C1 segment of cervical spinal cord (tissue), 14 donors: Measurements from ENCODE around the gene KCNIP1.
"Not testable (repeated sequence)": the region's sequence is repeated elsewhere in the genome, so short reads cannot be mapped to it uniquely, and the experiment has no call there.

Experiments
- DNase-seq, 14 donors: peaks; one replicate each; lab custom pipeline; 2025; lab: John Stamatoyannopoulos, UW

KCNIP1 gene

GRCh38 chr5:170536525-170536924, 32.7 kb downstream of the KCNIP1 start:
- DNase-seq: no peak

GRCh38 chr5:170537451-170538095, 33.8 kb downstream of the KCNIP1 start:
- peak in 2 of 14 donors; percentile 19 to 32 for DNase-seq

GRCh38 chr5:170538096-170538465, 34.3 kb downstream of the KCNIP1 start:
- no peak for DNase-seq

GRCh38 chr5:170538696-170539586, 35.1 kb downstream of the KCNIP1 start:
- DNase-seq: no peak

GRCh38 chr5:170540271-170540670, 36.5 kb downstream of the KCNIP1 start:
- DNase-seq: no peak

- DNase-seq: no peak
Observed at GRCh38 chr5:170541146-170541769, 37.4 kb downstream of the KCNIP1 start.

GRCh38 chr5:170542691-170543293, 39.0 kb downstream of the KCNIP1 start:
- no peak for DNase-seq

GRCh38 chr5:170545313-170545712, 41.5 kb downstream of the KCNIP1 start:
- no peak for DNase-seq

GRCh38 chr5:170545811-170546210, 42.0 kb downstream of the KCNIP1 start:
- no peak for DNase-seq

GRCh38 chr5:170546282-170546681, 42.5 kb downstream of the KCNIP1 start:
- DNase-seq: no peak

- not testable (repeated sequence) for DNase-seq
Observed at GRCh38 chr5:170550382-170550781, 46.6 kb downstream of the KCNIP1 start.

- DNase-seq: no peak
Observed at GRCh38 chr5:170551076-170551475, 47.3 kb downstream of the KCNIP1 start.

GRCh38 chr5:170551622-170552021, 47.8 kb downstream of the KCNIP1 start:
- DNase-seq: no peak

- DNase-seq: peak in 12 of 14 donors; percentile 21 to 79 (median 58)
Observed at GRCh38 chr5:170552621-170553115, 48.8 kb downstream of the KCNIP1 start.

- DNase-seq: no peak
Observed at GRCh38 chr5:170553218-170553617, 49.4 kb downstream of the KCNIP1 start.

GRCh38 chr5:170554521-170555267, 50.9 kb downstream of the KCNIP1 start:
- no peak for DNase-seq

- DNase-seq: no peak
Observed at GRCh38 chr5:170557314-170557713, 53.5 kb downstream of the KCNIP1 start.

GRCh38 chr5:170559296-170559695, 55.5 kb downstream of the KCNIP1 start:
- no peak for DNase-seq

- DNase-seq: no peak
Observed at GRCh38 chr5:170560938-170561337, 57.1 kb downstream of the KCNIP1 start.

- peak in 1 of 14 donors; percentile 31 for DNase-seq
Observed at GRCh38 chr5:170562166-170562874, 58.5 kb downstream of the KCNIP1 start.

GRCh38 chr5:170562875-170563228, 59.0 kb downstream of the KCNIP1 start:
- no peak for DNase-seq
